ENCODE data around the gene SLC35F3. TPM values are rescaled to one million over a fixed set of nuclear protein-coding genes. Genes with fewer than 3 reads are reported as not detected.

The SLC35F3 gene
- total RNA-seq, 1 donor = not detected

DNA sequence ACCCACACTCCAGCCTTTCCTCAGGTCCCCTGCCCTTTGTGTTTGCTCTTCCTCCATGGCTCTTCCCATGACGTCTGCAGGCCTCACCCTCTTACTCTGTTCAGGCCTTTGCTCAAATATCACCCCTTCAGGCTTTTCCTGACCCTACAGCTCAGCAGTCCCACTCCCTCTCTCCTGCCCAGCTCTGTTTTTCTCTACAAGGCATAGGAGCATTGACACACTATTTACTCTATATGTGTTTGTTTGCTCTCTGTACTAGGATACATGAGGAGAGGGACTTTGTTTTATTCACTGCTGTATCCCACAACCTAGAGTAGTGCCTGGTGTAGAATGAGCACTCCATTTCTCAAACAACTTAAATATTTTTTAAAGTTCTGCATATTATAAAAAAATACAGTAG is 361.4 kb downstream of the SLC35F3 start:
- Histone ChIP-seq H3K36me3 (ENCODE audit: insufficient read depth, low read length) (no peaks in the 10 kb centered on the region), H3K4me1 (ENCODE audit: insufficient read depth, low read length) (no peaks in the 10 kb centered on the region), H2AFZ (ENCODE audit: low read length) (no peak overlapping the region), H3K27ac (ENCODE audit: low read depth, low read length) (no peak overlapping the region), H3K27me3 (ENCODE audit: insufficient read depth, low read length) (no peaks in the 10 kb centered on the region), H3K79me2 (ENCODE audit: insufficient read depth, low read length) (no peaks in the 10 kb centered on the region), H3K4me2 (ENCODE audit: insufficient read depth, low read length) (no peak overlapping the region), H3K9me3 (ENCODE audit: low read depth, low read length) (no peaks in the 10 kb centered on the region), H3K4me3 (ENCODE audit: insufficient read depth, low read length) (no peak overlapping the region), H4K20me1 (ENCODE audit: insufficient read depth, low read length) (no peaks in the 10 kb centered on the region)
- TF ChIP-seq, protein P1, sequence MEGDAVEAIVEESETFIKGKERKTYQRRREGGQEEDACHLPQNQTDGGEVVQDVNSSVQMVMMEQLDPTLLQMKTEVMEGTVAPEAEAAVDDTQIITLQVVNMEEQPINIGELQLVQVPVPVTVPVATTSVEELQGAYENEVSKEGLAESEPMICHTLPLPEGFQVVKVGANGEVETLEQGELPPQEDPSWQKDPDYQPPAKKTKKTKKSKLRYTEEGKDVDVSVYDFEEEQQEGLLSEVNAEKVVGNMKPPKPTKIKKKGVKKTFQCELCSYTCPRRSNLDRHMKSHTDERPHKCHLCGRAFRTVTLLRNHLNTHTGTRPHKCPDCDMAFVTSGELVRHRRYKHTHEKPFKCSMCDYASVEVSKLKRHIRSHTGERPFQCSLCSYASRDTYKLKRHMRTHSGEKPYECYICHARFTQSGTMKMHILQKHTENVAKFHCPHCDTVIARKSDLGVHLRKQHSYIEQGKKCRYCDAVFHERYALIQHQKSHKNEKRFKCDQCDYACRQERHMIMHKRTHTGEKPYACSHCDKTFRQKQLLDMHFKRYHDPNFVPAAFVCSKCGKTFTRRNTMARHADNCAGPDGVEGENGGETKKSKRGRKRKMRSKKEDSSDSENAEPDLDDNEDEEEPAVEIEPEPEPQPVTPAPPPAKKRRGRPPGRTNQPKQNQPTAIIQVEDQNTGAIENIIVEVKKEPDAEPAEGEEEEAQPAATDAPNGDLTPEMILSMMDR (IDR thresholded peaks at IDR 0.05; ENCODE audit: extremely low read depth, low read depth, low read length) = no peak
- DNase-seq (ENCODE audit: insufficient read length, low spot score, missing footprints) = no peak

DNA sequence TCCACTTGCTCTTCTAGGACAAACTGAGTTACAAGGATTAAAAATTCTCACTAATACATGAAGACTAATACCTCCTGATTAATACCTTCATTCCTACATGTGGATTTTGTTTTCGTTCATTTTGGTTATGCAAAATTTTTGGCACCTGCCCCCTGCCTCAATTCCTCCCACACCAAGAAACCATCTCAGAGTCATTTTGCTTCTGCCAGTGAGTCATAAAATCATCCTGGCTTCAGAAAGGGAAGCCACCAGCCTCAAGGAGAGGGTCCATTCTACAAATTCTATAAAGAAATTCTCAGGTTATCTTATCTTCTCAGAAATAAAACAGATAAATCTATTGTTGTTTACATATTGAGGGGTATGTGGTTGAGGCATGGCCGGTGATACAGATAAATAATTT is 365.6 kb downstream of the SLC35F3 start:
- H3K36me3 ChIP-seq (ENCODE audit: insufficient read depth, low read length) = no peaks in the 10 kb centered on the region
- H3K4me2 ChIP-seq (ENCODE audit: insufficient read depth, low read length) = no peak overlapping the region
- H3K79me2 ChIP-seq (ENCODE audit: insufficient read depth, low read length) = no peaks in the 10 kb centered on the region
- H3K9me3 ChIP-seq (ENCODE audit: low read depth, low read length) = no peaks in the 10 kb centered on the region
- H3K27ac ChIP-seq (ENCODE audit: low read depth, low read length) = no peak overlapping the region
- H3K4me3 ChIP-seq (ENCODE audit: insufficient read depth, low read length) = no peak overlapping the region
- no peak overlapping the region for H2AFZ ChIP-seq (ENCODE audit: low read length)
- TF ChIP-seq, protein P1 (IDR thresholded peaks at IDR 0.05; ENCODE audit: extremely low read depth, low read depth, low read length) = no peak
- no peak for DNase-seq (ENCODE audit: insufficient read length, low spot score, missing footprints)
- H3K27me3 ChIP-seq (ENCODE audit: insufficient read depth, low read length) = no peaks in the 10 kb centered on the region
- H3K4me1 ChIP-seq (ENCODE audit: insufficient read depth, low read length) = no peaks in the 10 kb centered on the region
- no peaks in the 10 kb centered on the region for H4K20me1 ChIP-seq (ENCODE audit: insufficient read depth, low read length)

DNA sequence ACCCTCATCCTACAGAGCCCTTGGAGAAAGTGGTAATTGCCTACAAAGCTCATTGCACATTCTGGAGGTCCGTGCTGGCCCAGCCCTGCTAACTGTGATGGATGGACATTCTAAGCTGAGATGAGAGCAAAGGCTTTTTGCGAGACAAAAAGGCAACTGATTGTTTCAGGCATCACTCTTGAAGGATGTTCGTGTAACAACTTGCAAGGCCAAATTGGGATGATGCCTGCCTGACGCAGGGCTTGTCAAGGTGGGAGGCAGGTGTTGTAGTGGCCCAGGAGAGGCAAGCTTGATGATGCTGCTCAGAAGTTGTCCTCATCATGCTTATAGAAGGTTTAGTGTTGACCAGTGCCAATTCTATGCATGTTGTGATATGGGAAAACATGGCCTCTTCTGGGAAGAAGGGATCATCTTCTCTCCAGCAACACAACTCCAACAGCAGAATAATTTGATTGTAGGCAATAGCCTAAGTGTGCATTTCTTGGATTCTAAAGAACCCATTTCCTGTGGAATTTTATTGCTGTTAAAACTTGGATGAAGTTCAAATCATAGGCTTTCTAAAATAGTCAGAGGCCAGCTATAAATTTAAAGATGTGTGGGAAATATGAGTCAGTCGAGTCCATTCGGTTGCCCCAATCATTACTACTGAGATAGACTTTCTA is 366.2 kb downstream of the SLC35F3 start:
- Histone ChIP-seq H3K36me3 (ENCODE audit: insufficient read depth, low read length) (no peaks in the 10 kb centered on the region), H4K20me1 (ENCODE audit: insufficient read depth, low read length) (no peaks in the 10 kb centered on the region), H3K4me3 (ENCODE audit: insufficient read depth, low read length) (no peak overlapping the region), H2AFZ (ENCODE audit: low read length) (no peak overlapping the region), H3K79me2 (ENCODE audit: insufficient read depth, low read length) (no peaks in the 10 kb centered on the region), H3K4me2 (ENCODE audit: insufficient read depth, low read length) (no peak overlapping the region), H3K27me3 (ENCODE audit: insufficient read depth, low read length) (no peaks in the 10 kb centered on the region), H3K9me3 (ENCODE audit: low read depth, low read length) (no peaks in the 10 kb centered on the region), H3K27ac (ENCODE audit: low read depth, low read length) (no peak overlapping the region), H3K4me1 (ENCODE audit: insufficient read depth, low read length) (no peaks in the 10 kb centered on the region)
- no peak for DNase-seq (ENCODE audit: insufficient read length, low spot score, missing footprints)
- TF ChIP-seq, protein P1 (IDR thresholded peaks at IDR 0.05; ENCODE audit: extremely low read depth, low read depth, low read length) = no peak

DNA sequence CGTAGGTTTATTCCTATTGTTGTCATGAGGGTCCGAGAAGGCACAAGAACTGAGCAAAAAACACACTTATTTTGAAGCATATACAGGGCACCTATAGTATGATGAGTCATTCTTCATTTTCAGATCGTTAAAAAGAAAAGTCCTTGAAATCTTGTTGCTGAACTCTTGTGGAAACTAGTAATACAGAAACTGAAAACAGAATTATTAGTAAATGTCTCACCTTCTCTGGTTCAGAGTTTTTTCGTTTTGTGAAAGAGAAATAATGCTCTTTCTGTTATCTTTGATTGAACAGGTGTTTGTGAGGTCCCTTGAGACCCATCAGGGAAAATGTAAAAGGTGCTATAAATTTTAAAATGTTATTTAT is 366.7 kb downstream of the SLC35F3 start:
- DNase-seq (ENCODE audit: insufficient read length, low spot score, missing footprints) = no peak

More for the DNA sequence above, 366.7 kb downstream of the SLC35F3 start:
- H3K9me3 ChIP-seq (ENCODE audit: low read depth, low read length) = no peaks in the 10 kb centered on the region
- H3K4me1 ChIP-seq (ENCODE audit: insufficient read depth, low read length) = no peaks in the 10 kb centered on the region
- no peak overlapping the region for H2AFZ ChIP-seq (ENCODE audit: low read length)
- no peak overlapping the region for H3K27ac ChIP-seq (ENCODE audit: low read depth, low read length)
- no peak overlapping the region for H3K4me3 ChIP-seq (ENCODE audit: insufficient read depth, low read length)
- no peaks in the 10 kb centered on the region for H3K36me3 ChIP-seq (ENCODE audit: insufficient read depth, low read length)
- TF ChIP-seq, protein P1 (IDR thresholded peaks at IDR 0.05; ENCODE audit: extremely low read depth, low read depth, low read length) = no peak
- H3K4me2 ChIP-seq (ENCODE audit: insufficient read depth, low read length) = no peak overlapping the region
- no peaks in the 10 kb centered on the region for H3K79me2 ChIP-seq (ENCODE audit: insufficient read depth, low read length)
- H3K27me3 ChIP-seq (ENCODE audit: insufficient read depth, low read length) = no peaks in the 10 kb centered on the region
- H4K20me1 ChIP-seq (ENCODE audit: insufficient read depth, low read length) = no peaks in the 10 kb centered on the region
